Body of pancreas (tissue), 4 donors: Measurements from ENCODE around the gene CELF1. TPM values are rescaled to one million over a fixed set of nuclear protein-coding genes. Genes with fewer than 3 reads are reported as not detected.
A peak's percentile ranks its signal among the peaks of the same experiment; 100 is the strongest.

ENCODE experiments used
- ATAC-seq: fragments of 150-250 bp; one replicate; pipeline ENCODE4 v1.9.1; 2016
- DNase-seq, 4 donors: peaks; one replicate each; pipeline ENCODE4 v3.0.0-alpha.2; 2019
- H3K27ac ChIP-seq, 4 donors: fragments of 200-600 bp; sonication (generic); 1 replicate in 3 of 4; 2 replicates in 1 of 4; pipeline versions ENCODE4 v1.5.1 to v1.6.1; 2016 to 2019; ENCODE audit warnings: mild to moderate bottlenecking in 1 of 4, mixed read lengths in 1 of 4, moderate library complexity in 1 of 4
- H3K27me3 ChIP-seq, 2 donors: fragments of 200-600 bp; sonication (generic); one replicate each; pipeline ENCODE4 v1.6.0; 2016; ENCODE audit warnings: mild to moderate bottlenecking in 1 of 2
- H3K36me3 ChIP-seq, 2 donors: fragments of 200-600 bp; sonication (generic); replicated peaks in 1 of 2; 2 replicates each; pipeline ENCODE4 v1.5.1; 2016; ENCODE audit warnings: low read depth in 2 of 2; ENCODE audit not compliant: insufficient read depth in 1 of 2
- H3K4me1 ChIP-seq: fragments of 200-600 bp; sonication (generic); one replicate; pipeline ENCODE4 v1.6.0; 2016
- H3K4me3 ChIP-seq, 2 donors: fragments of 200-600 bp; sonication (generic); 1 replicate in 1 of 2; 2 replicates in 1 of 2; pipeline ENCODE4 v1.5.1; 2016 to 2019
- H3K9me3 ChIP-seq, 3 donors: fragments of 200-600 bp; sonication (generic); 1 replicate in 2 of 3; 2 replicates in 1 of 3; pipeline ENCODE4 v1.5.1; 2016
- CTCF ChIP-seq, 7 experiments: fragments of 450-650 bp in 4 of 7; fragments of 200-600 bp in 3 of 7; sonication (generic) in 3 of 7; IDR thresholded peaks; one replicate each; pipeline ENCODE4 v1.5.1; 2016 to 2019; ENCODE audit warnings: antibody characterized with exemption in 7 of 7
- POLR2A ChIP-seq, 3 donors: fragments of 450-650 bp; IDR thresholded peaks; one replicate each; pipeline ENCODE4 v1.6.1; 2016; ENCODE audit warnings: antibody characterized with exemption in 3 of 3, mild to moderate bottlenecking in 2 of 3
- WGBS, 2 donors: methylation state at CpG; one replicate each; pipeline ENCODE4 v1.1.5; 2017; 5-methylcytosine and 5-hydroxymethylcytosine counted together
- intact Hi-C: fragments of 100-400 bp; cut with DNase I; formaldehyde crosslinking; loops from one replicate; pipeline ENCODE4 v1.15.1; 2023
- total RNA-seq, 2 donors: library from RNA; depleted of rRNA; stranded (reverse); fragments of >200 nt; gene quantifications; one replicate each; pipeline ENCODE4 v1.1.0, GENCODE V29; 2016

The CELF1 gene
- total RNA-seq, 2 donors from 2014 or later = 56.0 to 86.0 TPM

GRCh38 chr11:47587723-47588326 lies 34.9 kb upstream of the CELF1 start:
- Histone ChIP-seq H3K4me3 (no peak overlapping the region), H3K4me1 (no peaks in the 10 kb centered on the region), H3K27me3 (peaks cover 0 to 11% of the 10 kb centered on the region in 2 donors), H3K36me3 (peaks cover 0 to 11% of the 10 kb centered on the region in 2 donors), H3K27ac (no peak overlapping the region), H3K9me3 (no peaks in the 10 kb centered on the region)
- ATAC-seq (no peak), DNase-seq (peak in 1 of 4 donors; percentile 64)
- no peak for TF ChIP-seq POLR2A (IDR thresholded peaks at IDR 0.05)
- TF ChIP-seq CTCF (IDR thresholded peaks at IDR 0.05) = no peak
- WGBS, 2 donors = 60% methylated on average over 6 to 14 of the region's 14 CpGs
- intact Hi-C loops = no loop called here

GRCh38 chr11:47587039-47587716 lies 34.2 kb upstream of the CELF1 start:
- intact Hi-C loops = no loop called here
- H3K27ac ChIP-seq = no peak overlapping the region

GRCh38 chr11:47586098-47586855 lies 33.3 kb upstream of the CELF1 start, which contains the start of gene FAM180B:
FAM180B (plus strand) TSS chr11:47586678; CDS start chr11:47586769, 91 bp downstream.
- ATAC-seq = no peak
- no peaks in the 10 kb centered on the region for H3K9me3 ChIP-seq
- no peak for TF ChIP-seq CTCF (IDR thresholded peaks at IDR 0.05)
- TF ChIP-seq POLR2A (IDR thresholded peaks at IDR 0.05) = no peak
- intact Hi-C loops = no loop called here
- no peak within 1 kb of the TSS for H3K4me3 ChIP-seq
- H3K4me1 ChIP-seq = no peaks in the 10 kb centered on the region
- DNase-seq = no peak
- H3K27ac ChIP-seq = no peak within 1 kb of the TSS
- H3K36me3 ChIP-seq = peaks cover 12 to 24% of the 10 kb centered on the region in 2 donors
- H3K27me3 ChIP-seq = peaks cover 0 to 10% of the 10 kb centered on the region in 2 donors
- WGBS, 2 donors = 58 to 66% methylated on average over 7 to 11 of the region's 12 CpGs

More at GRCh38 chr11:47587039-47587716, 34.2 kb upstream of the CELF1 start:
- WGBS, 2 donors = 57 to 64% methylated on average over 6 of the region's 6 CpGs
- H3K27me3 ChIP-seq = peaks cover 0 to 10% of the 10 kb centered on the region in 2 donors
- TF ChIP-seq CTCF (IDR thresholded peaks at IDR 0.05) (no peak), POLR2A (IDR thresholded peaks at IDR 0.05) (no peak)
- no peak for ATAC-seq
- H3K9me3 ChIP-seq = no peaks in the 10 kb centered on the region
- H3K4me3 ChIP-seq = no peak overlapping the region
- no peak for DNase-seq
- H3K4me1 ChIP-seq = no peaks in the 10 kb centered on the region
- H3K36me3 ChIP-seq = peaks cover 3 to 15% of the 10 kb centered on the region in 2 donors

GRCh38 chr11:47583844-47584243 lies 30.9 kb upstream of the CELF1 start:
- TF ChIP-seq CTCF (IDR thresholded peaks at IDR 0.05) (no peak), POLR2A (IDR thresholded peaks at IDR 0.05) (no peak)
- peaks cover 13 to 26% of the 10 kb centered on the region in 2 donors for H3K36me3 ChIP-seq
- ATAC-seq (no peak), DNase-seq (no peak)
- 91 to 93% methylated on average over 5 of the region's 5 CpGs for WGBS, 2 donors
- intact Hi-C loops = no loop called here
- no peaks in the 10 kb centered on the region for H3K9me3 ChIP-seq
- H3K27ac ChIP-seq = no peak overlapping the region
- H3K4me1 ChIP-seq = peaks cover 11% of the 10 kb centered on the region
- H3K27me3 ChIP-seq = no peaks in the 10 kb centered on the region
- H3K4me3 ChIP-seq = no peak overlapping the region
